ENCODE data around the gene TMEM63C.

The TMEM63C gene

GRCh38 chr14:77284066-77284465 lies 102.5 kb downstream of the TMEM63C start:
- no peak for DNase-seq
- TF ChIP-seq GATA1 (IDR thresholded peaks at IDR 0.05; ENCODE audit: low read depth, low read length) = no peak
- TF ChIP-seq POLR2A (IDR thresholded peaks at IDR 0.05; ENCODE audit: low read length) = no peak

GRCh38 chr14:77284466-77284865 lies 102.9 kb downstream of the TMEM63C start:
- TF ChIP-seq GATA1 (IDR thresholded peaks at IDR 0.05; ENCODE audit: low read depth, low read length) (no peak), POLR2A (IDR thresholded peaks at IDR 0.05; ENCODE audit: low read length) (no peak)
- DNase-seq = no peak

GRCh38 chr14:77286576-77286975 lies 105.0 kb downstream of the TMEM63C start:
- TF ChIP-seq GATA1 (IDR thresholded peaks at IDR 0.05; ENCODE audit: low read depth, low read length) (no peak), POLR2A (IDR thresholded peaks at IDR 0.05; ENCODE audit: low read length) (no peak)
- no peak for DNase-seq

GRCh38 chr14:77290705-77291104 lies 109.1 kb downstream of the TMEM63C start:
- DNase-seq = no peak
- TF ChIP-seq POLR2A (IDR thresholded peaks at IDR 0.05; ENCODE audit: low read length) = no peak

GRCh38 chr14:77296155-77296554 lies 114.6 kb downstream of the TMEM63C start:
- no peak for DNase-seq
- no peak for TF ChIP-seq GATA1 (IDR thresholded peaks at IDR 0.05; ENCODE audit: low read depth, low read length)
- no peak for TF ChIP-seq POLR2A (IDR thresholded peaks at IDR 0.05; ENCODE audit: low read length)

- TF ChIP-seq POLR2A (IDR thresholded peaks at IDR 0.05; ENCODE audit: low read length) (no peak), GATA1 (IDR thresholded peaks at IDR 0.05; ENCODE audit: low read depth, low read length) (no peak)
- no peak for DNase-seq
Observed at GRCh38 chr14:77296906-77297305, 115.3 kb downstream of the TMEM63C start.

GRCh38 chr14:77299771-77300170 lies 118.2 kb downstream of the TMEM63C start:
- DNase-seq = no peak
- TF ChIP-seq GATA1 (IDR thresholded peaks at IDR 0.05; ENCODE audit: low read depth, low read length) = no peak
- no peak for TF ChIP-seq POLR2A (IDR thresholded peaks at IDR 0.05; ENCODE audit: low read length)

- TF ChIP-seq POLR2A (IDR thresholded peaks at IDR 0.05; ENCODE audit: low read length) (no peak), GATA1 (IDR thresholded peaks at IDR 0.05; ENCODE audit: low read depth, low read length) (no peak)
- DNase-seq = peak; percentile 79 to 87
Observed at GRCh38 chr14:77301103-77301502, 119.5 kb downstream of the TMEM63C start.

GRCh38 chr14:77302926-77303325 lies 121.3 kb downstream of the TMEM63C start:
- TF ChIP-seq GATA1 (IDR thresholded peaks at IDR 0.05; ENCODE audit: low read depth, low read length) = no peak
- no peak for TF ChIP-seq POLR2A (IDR thresholded peaks at IDR 0.05; ENCODE audit: low read length)
- peak; percentile 33 to 70 for DNase-seq

- DNase-seq = peak; percentile 32 to 79
Observed at GRCh38 chr14:77303417-77304156, 122.0 kb downstream of the TMEM63C start.

GRCh38 chr14:77305696-77306095 lies 124.1 kb downstream of the TMEM63C start:
- no peak for DNase-seq
- no peak for TF ChIP-seq GATA1 (IDR thresholded peaks at IDR 0.05; ENCODE audit: low read depth, low read length)
- no peak for TF ChIP-seq POLR2A (IDR thresholded peaks at IDR 0.05; ENCODE audit: low read length)

More at GRCh38 chr14:77303417-77304156, 122.0 kb downstream of the TMEM63C start:
- TF ChIP-seq POLR2A (IDR thresholded peaks at IDR 0.05; ENCODE audit: low read length) (no peak), GATA1 (IDR thresholded peaks at IDR 0.05; ENCODE audit: low read depth, low read length) (no peak)

- TF ChIP-seq POLR2A (IDR thresholded peaks at IDR 0.05; ENCODE audit: low read length) (no peak), GATA1 (IDR thresholded peaks at IDR 0.05; ENCODE audit: low read depth, low read length) (no peak)
- DNase-seq = no peak
Observed at GRCh38 chr14:77306416-77306815, 124.8 kb downstream of the TMEM63C start.

GRCh38 chr14:77306851-77307496 lies 125.4 kb downstream of the TMEM63C start:
- no peak for DNase-seq
- no peak for TF ChIP-seq GATA1 (IDR thresholded peaks at IDR 0.05; ENCODE audit: low read depth, low read length)
- no peak for TF ChIP-seq POLR2A (IDR thresholded peaks at IDR 0.05; ENCODE audit: low read length)
